Subcutaneous abdominal adipose tissue (tissue), 5 donors: Measurements from ENCODE around the gene PRKCE.
"Not testable (repeated sequence)": the region's sequence is repeated elsewhere in the genome, so short reads cannot be mapped to it uniquely, and the experiment has no call there.

Experiments
- H3K27ac ChIP-seq: one replicate; pipeline ENCODE4 v1.7.0; 2013; ENCODE audit warnings: low read depth, mild to moderate bottlenecking, inconsistent platforms, low read length, moderate library complexity
- H3K27me3 ChIP-seq, 5 donors: one replicate each; pipeline ENCODE4 v1.7.0; 2013; ENCODE audit warnings: low read length in 5 of 5, inconsistent platforms in 1 of 5; ENCODE audit not compliant: control insufficient read depth in 5 of 5, insufficient read depth in 4 of 5
- H3K36me3 ChIP-seq, 5 donors: one replicate each; pipeline ENCODE4 v1.7.0; 2013; ENCODE audit warnings: low read length in 5 of 5; ENCODE audit not compliant: control insufficient read depth in 5 of 5, insufficient read depth in 5 of 5
- H3K4me1 ChIP-seq, 5 donors: one replicate each; pipeline ENCODE4 v1.7.0; 2013; ENCODE audit warnings: low read length in 5 of 5, mild to moderate bottlenecking in 3 of 5, moderate library complexity in 1 of 5; ENCODE audit not compliant: control insufficient read depth in 5 of 5, insufficient read depth in 5 of 5
- H3K4me3 ChIP-seq, 5 donors: one replicate each; pipeline ENCODE4 v1.7.0; 2013; ENCODE audit warnings: low read length in 5 of 5, low read depth in 1 of 5
- H3K9ac ChIP-seq, 5 donors: one replicate each; pipeline ENCODE4 v1.7.0; 2013; ENCODE audit warnings: low read length in 5 of 5, mild to moderate bottlenecking in 4 of 5, moderate library complexity in 3 of 5
- H3K9me3 ChIP-seq, 5 donors: one replicate each; pipeline ENCODE4 v1.7.0; 2013; ENCODE audit warnings: low read length in 5 of 5; ENCODE audit not compliant: control insufficient read depth in 5 of 5
- donor health status: healthy.
- donor health status: healthy.
- donor health status: healthy.
- donor health status: healthy.
- donor health status: healthy.

PRKCE gene

DNA sequence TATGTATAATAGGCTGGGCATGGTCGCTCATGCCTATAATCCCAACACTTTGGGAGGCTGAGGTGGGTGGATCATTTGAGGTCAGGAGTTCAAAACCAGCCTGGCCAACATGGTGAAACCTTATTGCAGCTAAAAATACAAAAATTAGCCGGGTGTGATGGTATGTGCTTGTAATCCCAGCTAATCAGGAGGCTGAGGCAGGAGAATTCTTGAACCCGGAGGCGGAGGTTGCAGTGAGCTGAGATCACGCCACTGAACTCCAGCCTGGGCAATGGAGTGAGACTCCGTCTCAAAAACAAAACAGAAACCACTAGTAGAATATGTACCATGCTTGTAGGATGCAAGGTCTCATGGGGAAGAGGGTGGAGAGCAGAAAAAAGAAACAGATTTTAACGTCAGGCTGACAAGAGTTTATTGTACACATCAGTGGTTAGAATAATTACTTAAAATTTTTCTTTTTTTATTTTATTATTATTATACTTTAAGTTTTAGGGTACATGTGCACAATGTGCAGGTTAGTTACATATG, 44.1 kb downstream of the PRKCE start:
- not testable (repeated sequence) for H3K27ac ChIP-seq, H3K27me3 ChIP-seq, H3K4me3 ChIP-seq, H3K9me3 ChIP-seq, H3K36me3 ChIP-seq, H3K9ac ChIP-seq
- H3K4me1 ChIP-seq: peaks cover 0 to 19% (median 4%) of the 10 kb centered on the region in 5 donors

- H3K36me3 ChIP-seq: no peaks in the 10 kb centered on the region
- no peaks in the 10 kb centered on the region for H3K27me3 ChIP-seq
- peaks cover 0 to 12% (median 3%) of the 10 kb centered on the region in 5 donors for H3K4me1 ChIP-seq
- H3K27ac ChIP-seq: no peak overlapping the region
- H3K9me3 ChIP-seq: no peaks in the 10 kb centered on the region
- H3K4me3 ChIP-seq: no peak overlapping the region
- H3K9ac ChIP-seq: no peak overlapping the region
Observed at GRCh38 chr2:45696708-45697107, 45.2 kb downstream of the PRKCE start.

DNA sequence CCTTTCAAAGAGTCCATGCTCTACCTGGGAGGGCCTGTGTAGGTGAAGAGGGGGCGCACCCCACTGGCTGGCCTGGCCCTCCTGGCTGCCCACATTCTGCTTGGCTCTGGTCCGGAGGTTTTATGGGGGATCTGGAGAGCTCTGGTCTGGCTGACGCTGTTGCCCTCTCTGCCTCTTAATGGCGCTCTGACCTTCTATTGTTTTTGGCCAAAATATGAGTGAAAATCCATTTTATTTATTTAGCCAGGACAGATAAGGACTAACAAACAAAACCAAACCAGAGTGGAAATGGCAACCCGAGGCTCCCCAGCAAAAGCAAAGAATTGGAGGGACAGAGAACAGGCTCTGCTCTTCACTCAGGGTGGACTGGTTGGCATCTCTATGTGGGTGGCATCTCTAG, 45.7 kb downstream of the PRKCE start:
- Histone ChIP-seq H3K27ac (no peak overlapping the region), H3K9ac (no peak overlapping the region), H3K9me3 (no peaks in the 10 kb centered on the region), H3K4me1 (peaks cover 0 to 12% (median 1%) of the 10 kb centered on the region in 5 donors), H3K27me3 (no peaks in the 10 kb centered on the region), H3K4me3 (no peak overlapping the region), H3K36me3 (no peaks in the 10 kb centered on the region)

DNA sequence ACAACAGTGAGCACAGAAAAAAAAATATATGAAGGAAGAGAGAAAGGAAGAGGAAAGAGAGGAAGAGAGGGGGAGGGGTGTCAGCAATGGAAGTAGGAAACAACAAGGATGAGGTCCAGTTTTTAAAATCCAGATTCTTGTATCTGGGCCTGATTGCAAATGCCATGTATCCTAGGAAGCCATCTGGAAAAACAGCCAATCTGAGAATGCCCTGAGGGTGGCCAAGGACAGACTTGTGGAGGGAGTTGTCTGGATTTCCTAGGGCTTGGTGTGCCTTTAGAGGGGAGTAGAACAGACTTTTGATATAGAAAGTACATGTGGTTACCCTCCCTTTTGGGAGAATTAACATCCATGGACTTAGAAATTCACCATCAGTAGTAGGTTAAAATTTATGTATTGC, 47.1 kb downstream of the PRKCE start:
- no peaks in the 10 kb centered on the region for H3K36me3 ChIP-seq
- no peaks in the 10 kb centered on the region for H3K27me3 ChIP-seq
- H3K4me3 ChIP-seq: no peak overlapping the region
- H3K9ac ChIP-seq: no peak overlapping the region
- H3K9me3 ChIP-seq: no peaks in the 10 kb centered on the region
- H3K4me1 ChIP-seq: peaks cover 0 to 12% (median 0%) of the 10 kb centered on the region in 5 donors
- H3K27ac ChIP-seq: no peak overlapping the region

DNA sequence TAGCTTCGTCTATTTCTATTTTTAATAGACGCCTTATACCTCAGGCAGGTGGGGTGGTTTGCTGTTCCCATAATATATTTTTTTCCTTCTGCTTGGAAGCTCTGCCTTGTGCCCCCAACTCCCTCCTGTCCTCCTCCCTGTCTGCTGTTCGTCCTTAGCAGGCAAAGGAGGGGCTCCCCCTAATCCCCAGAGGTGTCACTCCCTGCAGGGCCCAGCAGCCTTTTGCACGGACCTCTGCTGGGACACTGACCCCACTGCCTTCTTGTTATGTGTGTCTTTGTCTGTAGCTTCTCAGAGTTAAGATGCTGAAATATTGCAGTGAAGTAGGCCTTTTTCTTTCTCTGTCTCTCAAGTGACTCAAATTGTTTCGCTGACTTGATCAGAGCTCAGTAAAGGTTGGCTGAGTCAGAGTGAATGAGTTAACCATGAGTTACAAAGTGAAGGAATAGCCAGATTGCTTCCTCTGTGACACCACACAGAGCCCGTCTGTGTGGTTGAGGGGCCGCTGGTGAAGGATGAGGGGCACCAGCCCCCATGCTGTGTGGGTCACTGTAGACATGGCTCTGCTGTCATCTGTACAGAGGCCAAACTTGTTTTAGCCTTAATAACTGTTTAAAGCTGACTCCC, 47.7 kb downstream of the PRKCE start:
- Histone ChIP-seq H3K4me1 (peaks cover 0 to 12% (median 0%) of the 10 kb centered on the region in 5 donors), H3K27ac (no peak overlapping the region), H3K9ac (no peak overlapping the region), H3K36me3 (no peaks in the 10 kb centered on the region), H3K27me3 (no peaks in the 10 kb centered on the region), H3K9me3 (no peaks in the 10 kb centered on the region), H3K4me3 (no peak overlapping the region)

GRCh38 chr2:45700407-45701013, 49.0 kb downstream of the PRKCE start:
- Histone ChIP-seq H3K36me3 (no peaks in the 10 kb centered on the region), H3K27me3 (no peaks in the 10 kb centered on the region), H3K4me1 (peaks cover 0 to 12% (median 0%) of the 10 kb centered on the region in 5 donors), H3K9ac (no peak overlapping the region), H3K4me3 (no peak overlapping the region), H3K27ac (no peak overlapping the region), H3K9me3 (no peaks in the 10 kb centered on the region)

DNA sequence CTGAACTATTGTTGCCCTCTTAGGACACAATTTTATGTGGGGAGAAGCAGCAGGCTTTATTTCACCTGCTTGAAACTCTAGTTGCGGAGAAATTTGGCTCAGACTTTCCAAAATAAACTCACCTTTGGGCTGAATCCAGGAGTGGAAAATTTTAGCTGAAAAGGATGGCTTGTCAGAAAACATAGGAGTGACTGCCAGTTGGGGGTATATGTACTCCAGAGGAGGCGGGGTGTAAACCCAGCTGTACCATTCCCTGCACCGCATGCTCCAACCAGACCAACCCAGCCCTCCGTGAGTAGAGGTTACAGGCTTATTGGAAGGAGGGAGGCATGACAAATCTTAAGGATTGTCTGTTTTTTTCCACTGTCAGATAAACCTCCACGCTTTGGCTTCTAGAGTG, 53.8 kb downstream of the PRKCE start:
- H3K27me3 ChIP-seq: no peaks in the 10 kb centered on the region
- peaks cover 0 to 5% (median 0%) of the 10 kb centered on the region in 5 donors for H3K36me3 ChIP-seq
- H3K4me3 ChIP-seq: no peak overlapping the region
- no peaks in the 10 kb centered on the region for H3K9me3 ChIP-seq
- no peak overlapping the region for H3K27ac ChIP-seq
- H3K4me1 ChIP-seq: peaks cover 0 to 23% (median 22%) of the 10 kb centered on the region in 5 donors
- H3K9ac ChIP-seq: no peak overlapping the region

- peaks cover 0 to 23% (median 15%) of the 10 kb centered on the region in 5 donors for H3K4me1 ChIP-seq
- H3K9ac ChIP-seq: no peak overlapping the region
- no peaks in the 10 kb centered on the region for H3K9me3 ChIP-seq
Observed at GRCh38 chr2:45706033-45706432, 54.6 kb downstream of the PRKCE start.

DNA sequence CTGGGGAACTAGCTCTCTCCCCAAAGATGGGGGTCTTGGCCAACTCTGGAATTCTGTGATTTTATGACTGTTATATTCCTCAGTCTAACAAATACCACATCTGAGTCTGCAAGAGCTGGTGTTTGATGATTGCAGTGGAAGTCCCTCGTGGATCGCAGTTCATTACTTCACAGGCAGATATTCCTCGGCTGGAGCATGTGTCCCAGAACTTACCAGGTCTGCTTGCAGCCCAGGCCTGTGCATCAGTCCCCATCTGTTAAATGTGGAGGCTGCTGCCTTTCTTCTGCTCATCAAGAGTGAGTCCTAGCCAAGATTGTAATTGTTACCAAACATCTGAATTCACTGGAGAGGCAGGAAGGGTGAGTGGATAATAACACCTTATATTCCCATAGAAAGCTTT, 55.5 kb downstream of the PRKCE start:
- no peaks in the 10 kb centered on the region for H3K9me3 ChIP-seq
- no peaks in the 10 kb centered on the region for H3K27me3 ChIP-seq
- H3K36me3 ChIP-seq: peaks cover 0 to 5% (median 0%) of the 10 kb centered on the region in 5 donors
- H3K27ac ChIP-seq: no peak overlapping the region
- H3K9ac ChIP-seq: no peak overlapping the region
- no peak overlapping the region for H3K4me3 ChIP-seq
- H3K4me1 ChIP-seq: peaks cover 0 to 23% (median 15%) of the 10 kb centered on the region in 5 donors

More at GRCh38 chr2:45706033-45706432, 54.6 kb downstream of the PRKCE start:
- H3K27ac ChIP-seq: no peak overlapping the region
- H3K36me3 ChIP-seq: peaks cover 0 to 5% (median 0%) of the 10 kb centered on the region in 5 donors
- H3K4me3 ChIP-seq: no peak overlapping the region
- no peaks in the 10 kb centered on the region for H3K27me3 ChIP-seq

DNA sequence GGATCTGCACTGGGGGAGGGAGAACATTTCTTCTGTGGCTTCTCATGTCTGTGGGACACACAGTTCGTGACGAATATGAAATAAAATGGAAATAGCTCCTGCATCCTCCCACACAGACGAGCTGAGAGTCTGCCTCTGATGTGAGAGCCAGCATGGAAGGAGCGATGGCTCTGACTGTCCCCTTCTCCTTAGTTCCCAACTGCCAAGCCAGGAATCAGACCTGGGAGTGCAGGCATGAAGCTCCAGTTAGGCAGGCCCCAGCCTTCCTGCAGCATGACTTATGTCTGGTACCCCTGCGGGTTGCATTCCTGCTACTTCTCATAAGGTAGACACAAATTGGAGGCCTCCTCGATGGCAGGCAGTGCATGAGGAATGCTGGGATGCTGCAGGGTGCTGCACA, 56.2 kb downstream of the PRKCE start:
- peaks cover 0 to 23% (median 15%) of the 10 kb centered on the region in 5 donors for H3K4me1 ChIP-seq
- H3K27me3 ChIP-seq: no peaks in the 10 kb centered on the region
- no peak overlapping the region for H3K4me3 ChIP-seq
- H3K27ac ChIP-seq: no peak overlapping the region
- H3K36me3 ChIP-seq: peaks cover 0 to 5% (median 0%) of the 10 kb centered on the region in 5 donors
- no peak overlapping the region for H3K9ac ChIP-seq
- no peaks in the 10 kb centered on the region for H3K9me3 ChIP-seq
